ENCODE results near the gene SELP.

The SELP gene

GRCh38 chr1:169630006-169630405 is at the start of gene SELP:
TSS of gene SELP (minus strand) at chr1:169630124. CDS start at chr1:169630074, 50 bp downstream.
- H3K9me3 ChIP-seq (ENCODE audit: control insufficient read depth, insufficient read depth, low read depth, low read length): no peaks in the 10 kb centered on the region
- no peaks in the 10 kb centered on the region for H3K36me3 ChIP-seq (ENCODE audit: control insufficient read depth in 2 of 2, insufficient read depth in 1 of 2, low read length in 2 of 2)
- no peak within 1 kb of the TSS for H3K4me3 ChIP-seq (ENCODE audit: low read depth, low read length)
- H3K27ac ChIP-seq (ENCODE audit: extremely low read depth, low read depth, low read length): no peak within 1 kb of the TSS
- H3K4me1 ChIP-seq (ENCODE audit: control insufficient read depth, insufficient read depth, low read length): no peaks in the 10 kb centered on the region
- no peak for TF ChIP-seq ZBTB7A (tag by site-specific recombination; IDR thresholded peaks at IDR 0.05; ENCODE audit: low read depth)
- no peak for TF ChIP-seq ZSCAN4 (tag by site-specific recombination; IDR thresholded peaks at IDR 0.05)
- no peak for TF ChIP-seq ZNF792 (tag by site-specific recombination; IDR thresholded peaks at IDR 0.05)
- TF ChIP-seq ZNF433 (tag by site-specific recombination; IDR thresholded peaks at IDR 0.05; ENCODE audit: low read depth): no peak
- no peak for TF ChIP-seq ZNF621 (tag by site-specific recombination; IDR thresholded peaks at IDR 0.05)
- TF ChIP-seq MYNN (tag by site-specific recombination; IDR thresholded peaks at IDR 0.05; ENCODE audit: borderline replicate concordance): no peak
- TF ChIP-seq KLF16 (tag by site-specific recombination; IDR thresholded peaks at IDR 0.05): no peak
- no peak for TF ChIP-seq ZNF341 (tag by site-specific recombination; IDR thresholded peaks at IDR 0.05; ENCODE audit: low read depth)
- no peak for TF ChIP-seq ZNF623 (tag by site-specific recombination; IDR thresholded peaks at IDR 0.05)
- TF ChIP-seq TSHZ1 (tag by site-specific recombination; IDR thresholded peaks at IDR 0.05; ENCODE audit: borderline replicate concordance): no peak
- TF ChIP-seq ZNF548 (tag by site-specific recombination; IDR thresholded peaks at IDR 0.05): no peak
- no peak for TF ChIP-seq ZSCAN23 (tag by site-specific recombination; IDR thresholded peaks at IDR 0.05)
- no peak for TF ChIP-seq ZNF148 (tag by site-specific recombination; IDR thresholded peaks at IDR 0.05; ENCODE audit: borderline replicate concordance)
- CTCF ChIA-PET: no interaction called here
- POLR2A ChIA-PET: no interaction called here

GRCh38 chr1:169679692-169680091 is 49.8 kb upstream of the SELP start:
- ChIA-PET CTCF (no interaction called here), POLR2A (no interaction called here)
- TF ChIP-seq ZNF610 (tag by site-specific recombination; IDR thresholded peaks at IDR 0.05; ENCODE audit: borderline replicate concordance) (no peak), ZNF248 (tag by site-specific recombination; IDR thresholded peaks at IDR 0.05) (no peak), ZBTB8A (tag by site-specific recombination; IDR thresholded peaks at IDR 0.05) (no peak), ZNF555 (tag by site-specific recombination; conservative IDR thresholded peaks at IDR 0.05) (no peak), ZBTB10 (tag by site-specific recombination; IDR thresholded peaks at IDR 0.05) (no peak), ZNF677 (tag by site-specific recombination; IDR thresholded peaks at IDR 0.05) (no peak), ZNF2 (tag by site-specific recombination; IDR thresholded peaks at IDR 0.05) (no peak)
- H3K4me3 ChIP-seq (ENCODE audit: low read depth, low read length): no peak overlapping the region
- no peaks in the 10 kb centered on the region; the same call in 1 of the 2 replicates for H3K4me1 ChIP-seq (ENCODE audit: control insufficient read depth, insufficient read depth, low read length)
- no peaks in the 10 kb centered on the region for H3K36me3 ChIP-seq (ENCODE audit: control insufficient read depth in 2 of 2, insufficient read depth in 1 of 2, low read length in 2 of 2)
- no peaks in the 10 kb centered on the region for H3K9me3 ChIP-seq (ENCODE audit: control insufficient read depth, insufficient read depth, low read depth, low read length)
- no peak overlapping the region for H3K27ac ChIP-seq (ENCODE audit: extremely low read depth, low read depth, low read length)

All from HEK293 (cell line).